ENCODE measurements around the gene ANO2.

- no peak for TF ChIP-seq CTCF (IDR thresholded peaks at IDR 0.05; ENCODE audit: low read depth, low read length, poor library complexity, severe bottlenecking)
- no peak for TF ChIP-seq EZH2phosphoT487 (IDR thresholded peaks at IDR 0.05; ENCODE audit: borderline replicate concordance, low read length)
Measured at GRCh38 chr12:5525783-5526367, 419.2 kb downstream of the ANO2 start.

All from DOHH2 (cell line).